K562 (cell line): ENCODE measurements around the gene OR1D5. TPM values are rescaled to one million over a fixed set of nuclear protein-coding genes. Genes with fewer than 3 reads are reported as not detected.

Source experiments
- ASH1L ChIP-seq: fragments of 450-650 bp; IDR thresholded peaks from 2 replicates; pipeline ENCODE4 v1.6.1; 2018; ENCODE audit warnings: borderline replicate concordance, mild to moderate bottlenecking, low read depth; ENCODE audit not compliant: partially characterized antibody
- DDX20 ChIP-seq: fragments of 450-650 bp; IDR thresholded peaks from 2 replicates; pipeline ENCODE4 v1.6.1; 2016; ENCODE audit warnings: missing genetic modification characterization, low read depth, mild to moderate bottlenecking, missing compliant biosample characterization, moderate library complexity
- FOS ChIP-seq: IDR thresholded peaks from 3 replicates; pipeline ENCODE4 v1.6.1; 2011; ENCODE audit not compliant: insufficient read length; ENCODE audit errors: extremely low read depth
- HDAC8 ChIP-seq: fragments of 450-650 bp; IDR thresholded peaks from 2 replicates; pipeline ENCODE4 v1.6.1; 2016; ENCODE audit warnings: mild to moderate bottlenecking, missing genetic modification characterization, moderate library complexity, missing compliant biosample characterization
- HLTF ChIP-seq: fragments of 450-650 bp; IDR thresholded peaks from 2 replicates; pipeline ENCODE4 v1.6.1; 2016
- HMG20A ChIP-seq: fragments of 450-650 bp; formaldehyde crosslinking; conservative IDR thresholded peaks from 2 replicates; pipeline ENCODE4 v1.4.0; 2020; ENCODE audit warnings: mild to moderate bottlenecking, mixed read lengths
- NRF1 ChIP-seq, 2 experiments: fragments of 450-650 bp; IDR thresholded peaks in 1 of 2; conservative IDR thresholded peaks in 1 of 2; 2 replicates each; pipeline ENCODE4 v1.6.1; 2014; ENCODE audit warnings: mild to moderate bottlenecking in 2 of 2
- RBM25 ChIP-seq: fragments of 200-400 bp; formaldehyde crosslinking; IDR thresholded peaks from 2 replicates; pipeline ENCODE4 v1.6.1; 2018; ENCODE audit warnings: low read length, low read depth, moderate library complexity; ENCODE audit not compliant: severe bottlenecking
- SAFB2 ChIP-seq: fragments of 200-400 bp; formaldehyde crosslinking; IDR thresholded peaks from 2 replicates; pipeline ENCODE4 v1.6.1; 2018; ENCODE audit warnings: borderline replicate concordance, low read length, low read depth, moderate library complexity; ENCODE audit not compliant: severe bottlenecking
- SMC3 ChIP-seq: conservative IDR thresholded peaks from 2 replicates; pipeline ENCODE4 v1.6.1; 2011; ENCODE audit warnings: low read depth, low read length, improper control_type of control experiment; ENCODE audit not compliant: insufficient read depth
- SUPT5H ChIP-seq: fragments of 450-650 bp; IDR thresholded peaks from 2 replicates; pipeline ENCODE4 v1.6.1; 2016
- TSC22D4 ChIP-seq: fragments of 450-650 bp; IDR thresholded peaks from 2 replicates; pipeline ENCODE4 v1.6.1; 2016; ENCODE audit warnings: missing genetic modification characterization, missing biosample characterization, control low read depth
- ZFP30 ChIP-seq: fragments of 250-450 bp; sonication (Bioruptor Pico); IDR thresholded peaks from 2 replicates; pipeline ENCODE4 v1.8.0; 2022; ENCODE audit warnings: moderate library complexity, mild to moderate bottlenecking, inconsistent platforms, borderline replicate concordance
- ZNF133 ChIP-seq: fragments of 250-450 bp; sonication (Bioruptor Pico); IDR thresholded peaks from 2 replicates; pipeline ENCODE4 v1.4.0; 2020; ENCODE audit warnings: mild to moderate bottlenecking
- ZNF263 ChIP-seq: sonication (generic); formaldehyde crosslinking; IDR thresholded peaks from 2 replicates; pipeline ENCODE4 v1.8.0; 2022; ENCODE audit warnings: mild to moderate bottlenecking, missing genetic modification reagents, borderline replicate concordance
- ZNF695 ChIP-seq: fragments of 450-650 bp; formaldehyde crosslinking; IDR thresholded peaks from 2 replicates; pipeline ENCODE4 v1.4.0; 2020; ENCODE audit warnings: mild to moderate bottlenecking, moderate library complexity
- polyA plus RNA-seq, 8 experiments: library from polyadenylated mRNA; depleted of rRNA in 4 of 8; stranded (reverse) in 5 of 8; unstranded in 3 of 8; fragments of >200 nt; fragmentation: Nextera tagmentation in 2 of 8; fragmentation: Illumina TruSeq in 1 of 8; extraction: Ambion mirVana in 2 of 8; extraction: Trizol in 1 of 8; gene quantifications; 2 replicates each; pipeline versions ENCODE4 v1.2.1 to v1.2.3, GENCODE V29; 2011 to 2014; ENCODE audit warnings: inconsistent platforms in 1 of 8, missing spikeins in 1 of 8
- total RNA-seq, 7 experiments: library from RNA; depleted of rRNA in 6 of 7; stranded (reverse); fragments of >200 nt in 6 of 7; fragmentation: Illumina TruSeq in 2 of 7; extraction: Trizol in 2 of 7; gene quantifications; 2 replicates each; pipeline versions ENCODE4 v1.2.1 to v1.2.3, GENCODE V29; 2011 to 2021; ENCODE audit warnings: low replicate concordance in 1 of 7
- TF ChIP-seq, protein P1 (sequence below): fragments of 200-800 bp; sonication (Bioruptor generic); IDR thresholded peaks from 2 replicates; pipeline ENCODE4 v1.6.1; 2017; ENCODE audit warnings: missing genetic modification characterization, missing compliant biosample characterization
- TF ChIP-seq, protein P2 (sequence below): fragments of 450-650 bp; IDR thresholded peaks from 2 replicates; pipeline ENCODE4 v1.6.1; 2017; ENCODE audit warnings: mild to moderate bottlenecking, moderate library complexity
- TF ChIP-seq, protein P3 (sequence below): fragments of 250-450 bp; sonication (Bioruptor Pico); IDR thresholded peaks from 2 replicates; pipeline ENCODE4 v1.8.0; 2022; ENCODE audit warnings: moderate library complexity, mild to moderate bottlenecking, inconsistent platforms
- TF ChIP-seq, protein P4 (sequence below), 3 experiments: fragments of 200-800 bp in 1 of 3; fragments of 250-450 bp in 1 of 3; fragments of 450-650 bp in 1 of 3; sonication (Bioruptor Pico) in 1 of 3; sonication (Bioruptor generic) in 1 of 3; formaldehyde crosslinking in 1 of 3; IDR thresholded peaks; 2 replicates each; pipeline versions ENCODE4 v1.6.1 to v1.8.0; 2016 to 2022; ENCODE audit warnings: mild to moderate bottlenecking in 2 of 3, missing genetic modification characterization in 2 of 3, missing compliant biosample characterization in 1 of 3, moderate library complexity in 1 of 3

The OR1D5 gene
- total and polyA plus RNA-seq, 9 of the 15 experiments (the other 6 are each of a cell fraction or from before 2014, with no cell fraction given): not detected

DNA sequence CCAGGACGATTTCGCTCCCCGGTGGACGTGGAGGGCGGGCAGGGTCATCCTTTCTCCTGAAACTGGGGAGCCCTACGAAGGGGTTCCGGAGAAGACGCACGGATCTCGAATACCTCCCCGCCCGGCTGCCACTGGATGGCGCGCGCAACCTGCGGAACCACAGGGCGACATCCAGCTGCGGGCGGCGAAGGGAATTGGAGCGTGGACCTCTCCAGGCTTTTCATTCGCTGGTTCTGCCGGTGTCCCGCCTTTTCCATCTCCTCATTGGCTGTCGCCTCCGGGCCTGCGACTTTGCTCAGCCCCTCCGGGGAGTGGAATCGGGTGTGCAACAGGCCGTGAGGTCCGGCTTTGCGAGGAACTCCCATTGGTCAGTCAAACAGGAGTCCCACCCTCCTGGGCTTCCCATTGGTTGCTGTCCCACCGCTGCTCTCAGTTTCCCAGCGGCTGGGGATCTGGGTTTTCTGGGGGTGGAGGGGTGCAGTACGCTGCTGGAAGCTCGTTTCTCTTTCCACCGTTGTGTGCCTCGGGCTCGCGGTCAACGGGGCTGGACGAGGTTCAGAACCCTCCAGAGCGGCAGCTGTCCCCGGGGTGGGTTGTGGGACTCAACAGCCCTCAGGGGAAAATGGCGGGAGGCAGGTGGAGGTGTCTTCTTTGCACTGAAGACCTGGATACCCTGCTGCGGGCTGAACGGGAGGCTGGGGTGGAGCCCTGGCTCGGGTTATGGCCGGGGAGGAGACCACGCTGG is 14.5 kb downstream of the OR1D5 start (continued):
- TF ChIP-seq, protein P1, sequence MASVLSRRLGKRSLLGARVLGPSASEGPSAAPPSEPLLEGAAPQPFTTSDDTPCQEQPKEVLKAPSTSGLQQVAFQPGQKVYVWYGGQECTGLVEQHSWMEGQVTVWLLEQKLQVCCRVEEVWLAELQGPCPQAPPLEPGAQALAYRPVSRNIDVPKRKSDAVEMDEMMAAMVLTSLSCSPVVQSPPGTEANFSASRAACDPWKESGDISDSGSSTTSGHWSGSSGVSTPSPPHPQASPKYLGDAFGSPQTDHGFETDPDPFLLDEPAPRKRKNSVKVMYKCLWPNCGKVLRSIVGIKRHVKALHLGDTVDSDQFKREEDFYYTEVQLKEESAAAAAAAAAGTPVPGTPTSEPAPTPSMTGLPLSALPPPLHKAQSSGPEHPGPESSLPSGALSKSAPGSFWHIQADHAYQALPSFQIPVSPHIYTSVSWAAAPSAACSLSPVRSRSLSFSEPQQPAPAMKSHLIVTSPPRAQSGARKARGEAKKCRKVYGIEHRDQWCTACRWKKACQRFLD (CRISPR knock-in tag): no peak
- TF ChIP-seq ZNF695 (CRISPR knock-in tag) (no peak), RBM25 (peak; percentile 14), SUPT5H (no peak), HMG20A (CRISPR knock-in tag) (no peak), HDAC8 (tag) (no peak), SAFB2 (no peak), ASH1L (peak; percentile 31), FOS (peak; percentile 60), SMC3 (0 out of 2 replicates have a peak, but pooled peaks have one; percentile 10), NRF1 (conservative IDR thresholded peaks at IDR 0.05 in 1 of 2, IDR thresholded peaks at IDR 0.05 in 1 of 2) (0 out of 4 replicates have a peak, but pooled peaks of 1 of the 2 experiments have one; percentile 16), HLTF (no peak), ZNF263 (CRISPR knock-in tag) (no peak), TSC22D4 (no peak), ZNF133 (no peak), DDX20 (tag) (no peak), ZFP30 (CRISPR knock-in tag) (no peak)
- TF ChIP-seq, protein P2, sequence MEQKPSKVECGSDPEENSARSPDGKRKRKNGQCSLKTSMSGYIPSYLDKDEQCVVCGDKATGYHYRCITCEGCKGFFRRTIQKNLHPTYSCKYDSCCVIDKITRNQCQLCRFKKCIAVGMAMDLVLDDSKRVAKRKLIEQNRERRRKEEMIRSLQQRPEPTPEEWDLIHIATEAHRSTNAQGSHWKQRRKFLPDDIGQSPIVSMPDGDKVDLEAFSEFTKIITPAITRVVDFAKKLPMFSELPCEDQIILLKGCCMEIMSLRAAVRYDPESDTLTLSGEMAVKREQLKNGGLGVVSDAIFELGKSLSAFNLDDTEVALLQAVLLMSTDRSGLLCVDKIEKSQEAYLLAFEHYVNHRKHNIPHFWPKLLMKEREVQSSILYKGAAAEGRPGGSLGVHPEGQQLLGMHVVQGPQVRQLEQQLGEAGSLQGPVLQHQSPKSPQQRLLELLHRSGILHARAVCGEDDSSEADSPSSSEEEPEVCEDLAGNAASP: no peak
- TF ChIP-seq, protein P3, sequence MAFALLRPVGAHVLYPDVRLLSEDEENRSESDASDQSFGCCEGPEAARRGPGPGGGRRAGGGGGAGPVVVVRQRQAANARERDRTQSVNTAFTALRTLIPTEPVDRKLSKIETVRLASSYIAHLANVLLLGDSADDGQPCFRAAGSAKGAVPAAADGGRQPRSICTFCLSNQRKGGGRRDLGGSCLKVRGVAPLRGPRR (CRISPR knock-in tag): no peak
- TF ChIP-seq, protein P4, sequence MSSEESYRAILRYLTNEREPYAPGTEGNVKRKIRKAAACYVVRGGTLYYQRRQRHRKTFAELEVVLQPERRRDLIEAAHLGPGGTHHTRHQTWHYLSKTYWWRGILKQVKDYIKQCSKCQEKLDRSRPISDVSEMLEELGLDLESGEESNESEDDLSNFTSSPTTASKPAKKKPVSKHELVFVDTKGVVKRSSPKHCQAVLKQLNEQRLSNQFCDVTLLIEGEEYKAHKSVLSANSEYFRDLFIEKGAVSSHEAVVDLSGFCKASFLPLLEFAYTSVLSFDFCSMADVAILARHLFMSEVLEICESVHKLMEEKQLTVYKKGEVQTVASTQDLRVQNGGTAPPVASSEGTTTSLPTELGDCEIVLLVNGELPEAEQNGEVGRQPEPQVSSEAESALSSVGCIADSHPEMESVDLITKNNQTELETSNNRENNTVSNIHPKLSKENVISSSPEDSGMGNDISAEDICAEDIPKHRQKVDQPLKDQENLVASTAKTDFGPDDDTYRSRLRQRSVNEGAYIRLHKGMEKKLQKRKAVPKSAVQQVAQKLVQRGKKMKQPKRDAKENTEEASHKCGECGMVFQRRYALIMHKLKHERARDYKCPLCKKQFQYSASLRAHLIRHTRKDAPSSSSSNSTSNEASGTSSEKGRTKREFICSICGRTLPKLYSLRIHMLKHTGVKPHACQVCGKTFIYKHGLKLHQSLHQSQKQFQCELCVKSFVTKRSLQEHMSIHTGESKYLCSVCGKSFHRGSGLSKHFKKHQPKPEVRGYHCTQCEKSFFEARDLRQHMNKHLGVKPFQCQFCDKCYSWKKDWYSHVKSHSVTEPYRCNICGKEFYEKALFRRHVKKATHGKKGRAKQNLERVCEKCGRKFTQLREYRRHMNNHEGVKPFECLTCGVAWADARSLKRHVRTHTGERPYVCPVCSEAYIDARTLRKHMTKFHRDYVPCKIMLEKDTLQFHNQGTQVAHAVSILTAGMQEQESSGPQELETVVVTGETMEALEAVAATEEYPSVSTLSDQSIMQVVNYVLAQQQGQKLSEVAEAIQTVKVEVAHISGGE (CRISPR knock-in tag; IDR thresholded peaks at IDR 0.05): peak; percentile 55 to 94 (median 94); a peak in 5 of 6 replicates
